Ishikawa (cell line): ENCODE data around the gene SMIM31.

Experiments used
- CREB1 ChIP-seq: IDR thresholded peaks from 2 replicates; pipeline ENCODE4 v1.6.1; 2012; ENCODE audit warnings: low read depth
- EP300 ChIP-seq: IDR thresholded peaks from 2 replicates; pipeline ENCODE4 v1.6.1; 2012; ENCODE audit warnings: borderline replicate concordance
- FOXM1 ChIP-seq: IDR thresholded peaks from 2 replicates; pipeline ENCODE4 v1.6.1; 2012; ENCODE audit warnings: low read depth, borderline replicate concordance
- MAX ChIP-seq: IDR thresholded peaks from 2 replicates; pipeline ENCODE4 v1.6.1; 2012
- TAF1 ChIP-seq: IDR thresholded peaks from 2 replicates; pipeline ENCODE4 v1.6.1; 2012; ENCODE audit warnings: low read depth, mild to moderate bottlenecking
- YY1 ChIP-seq: IDR thresholded peaks from 2 replicates; pipeline ENCODE4 v1.6.1; 2012; ENCODE audit warnings: low read depth

GRCh38 chr4:164761241-164761640 is 7.3 kb downstream of the SMIM31 start:
- TF ChIP-seq EP300, result no peak
- no peak for TF ChIP-seq YY1
- no peak for TF ChIP-seq CREB1
- TF ChIP-seq TAF1, result no peak
- no peak for TF ChIP-seq MAX
- TF ChIP-seq FOXM1, result no peak
